NCI-H1436 (cell line): ENCODE measurements around the gene SLC9A7.

Source experiments
- DNase-seq: peaks from one replicate; lab custom pipeline; 2025; lab: John Stamatoyannopoulos, UW

SLC9A7 gene

DNA sequence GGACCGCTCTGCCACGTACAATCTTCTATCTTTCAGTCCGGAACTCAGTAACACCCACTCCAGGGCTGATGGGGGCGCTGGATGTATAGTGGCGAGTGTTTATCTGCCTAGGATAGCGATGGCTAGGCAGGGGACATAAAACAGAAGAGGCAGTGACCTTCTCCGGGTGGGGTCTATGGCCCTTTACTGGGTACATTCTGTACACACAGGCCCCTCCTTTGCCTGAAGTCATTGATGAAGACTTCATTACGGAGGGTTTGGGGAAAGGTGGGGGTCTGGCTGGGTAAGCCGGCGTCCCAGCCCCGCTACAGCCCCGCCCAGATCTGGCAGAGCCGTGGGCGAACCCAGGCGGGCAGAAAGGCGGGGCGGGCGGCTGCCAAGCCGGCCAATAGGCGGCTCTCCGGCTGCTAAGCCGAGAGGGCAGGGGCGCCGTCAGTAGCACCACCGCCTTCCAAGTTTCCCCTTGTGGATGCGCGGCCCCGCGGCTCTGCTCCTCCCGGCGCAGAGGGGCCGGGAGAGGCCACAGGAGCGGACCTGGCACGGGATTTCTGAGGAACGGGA is 185.5 kb downstream of the SLC9A7 start, which contains the start of gene CHST7:
TSS of gene CHST7 (plus strand) at position 435 of the 561 bp plus-strand sequence. CDS start 167 bp downstream, outside the sequence.
- DNase-seq = peak; percentile 55

DNA sequence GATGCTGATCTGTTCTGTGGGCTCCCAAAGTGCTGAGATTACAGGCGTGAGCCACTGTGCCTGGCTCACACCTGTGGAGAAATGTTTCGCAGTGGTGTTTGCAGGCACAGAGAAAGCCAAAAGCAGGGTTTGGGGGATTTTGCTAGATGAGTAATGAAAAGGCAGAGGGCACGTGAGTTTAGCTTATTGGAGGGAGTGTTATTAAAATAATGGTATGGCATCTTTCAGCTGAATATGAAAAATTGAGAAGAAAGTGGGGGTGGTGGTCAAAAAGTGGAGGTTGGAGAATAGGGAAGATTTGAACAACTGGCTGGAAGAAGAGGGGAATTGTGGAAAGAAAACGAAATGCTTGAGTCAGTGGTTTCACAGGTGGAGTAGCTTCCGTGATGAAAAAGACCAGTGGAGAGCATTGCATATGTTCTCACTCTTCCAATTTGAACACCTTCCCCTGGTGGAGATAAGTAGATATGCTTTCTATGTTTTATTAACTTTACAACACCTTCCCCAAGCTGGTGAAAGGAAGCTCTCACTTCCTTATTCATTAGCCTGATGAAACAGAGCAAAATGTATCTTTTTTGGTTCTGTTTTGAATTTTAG is 186.5 kb downstream of the SLC9A7 start:
- no peak for DNase-seq

DNA sequence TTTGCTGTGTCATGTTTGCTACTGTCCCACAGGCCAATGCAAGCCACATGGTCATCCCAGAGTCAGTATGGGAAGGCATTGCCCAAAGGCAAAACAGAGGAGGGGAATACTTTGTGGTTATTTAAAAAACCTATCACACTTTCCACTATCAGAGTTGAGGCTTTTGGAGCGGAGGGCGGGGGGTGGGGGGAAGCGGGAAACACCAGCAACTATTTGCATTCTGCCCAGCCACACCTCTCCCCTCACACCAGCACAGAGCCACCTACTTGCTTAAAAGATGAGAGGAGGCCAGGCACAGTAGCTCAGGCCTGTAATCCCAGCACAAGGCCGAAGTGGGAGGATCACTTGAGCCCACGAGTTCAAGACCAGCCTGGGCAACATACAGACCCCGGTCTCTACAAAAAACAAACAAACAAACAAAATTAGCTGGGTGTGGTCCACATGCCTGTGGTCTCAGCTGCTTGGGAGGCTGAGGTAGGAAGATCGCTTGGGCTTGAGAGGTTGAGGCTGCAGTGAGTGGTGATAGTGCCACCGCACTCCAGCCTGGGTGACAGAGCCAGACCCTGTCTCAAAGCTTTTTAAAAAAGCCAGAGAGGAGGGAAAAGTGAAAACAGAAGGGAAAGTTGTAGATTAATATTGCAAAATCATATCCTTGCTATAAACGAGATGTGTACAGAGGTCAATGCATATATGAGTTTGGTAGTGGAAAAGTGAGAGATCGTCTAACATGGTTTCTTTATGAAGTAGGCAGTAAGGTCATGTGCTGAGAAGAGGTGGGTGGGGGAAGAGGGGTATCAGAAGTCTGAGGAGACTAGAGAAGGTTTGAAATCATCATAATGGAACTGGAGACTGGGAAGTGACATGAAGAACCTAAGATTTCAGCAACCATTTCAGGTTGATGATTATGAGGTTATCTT is 187.2 kb downstream of the SLC9A7 start:
- DNase-seq = no peak

DNA sequence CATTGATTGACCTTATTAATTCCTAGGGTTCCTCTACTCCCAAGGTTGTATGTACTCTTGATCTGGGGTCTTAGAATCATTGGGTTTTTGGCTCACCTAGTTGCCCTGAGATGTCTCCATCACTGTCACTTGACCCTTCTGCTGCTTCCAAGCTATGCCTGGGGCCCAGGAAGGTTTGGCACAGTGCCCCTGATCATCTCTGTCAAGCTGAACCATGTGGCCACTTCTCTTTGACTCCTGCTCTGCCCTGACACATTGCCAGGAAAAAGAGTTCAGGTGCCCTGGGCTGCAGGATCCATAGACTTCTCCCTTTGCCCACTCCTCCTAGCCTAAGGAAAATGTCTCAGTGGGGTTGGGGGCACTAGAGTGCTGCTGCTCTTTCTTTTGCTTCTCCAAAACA is 189.3 kb downstream of the SLC9A7 start:
- no peak for DNase-seq

DNA sequence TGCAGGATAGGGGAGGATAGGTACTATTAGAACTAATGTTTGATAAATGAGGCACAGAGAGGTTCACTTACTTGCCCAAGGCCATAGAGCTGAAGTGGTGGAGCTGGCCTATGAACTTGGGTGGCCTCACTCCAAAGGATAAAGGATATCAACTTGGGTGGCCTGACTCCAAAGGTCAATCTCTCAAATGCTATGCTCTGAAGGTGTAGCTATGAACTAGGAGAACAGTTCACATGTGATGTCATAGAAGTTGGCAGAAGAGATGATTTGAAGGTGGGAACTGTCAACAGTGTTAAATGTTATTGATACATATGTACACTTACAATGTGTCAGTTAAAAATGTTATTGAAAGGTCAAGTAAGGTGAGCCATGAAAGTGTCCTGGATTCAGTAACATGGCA is 191.5 kb downstream of the SLC9A7 start:
- DNase-seq = no peak

DNA sequence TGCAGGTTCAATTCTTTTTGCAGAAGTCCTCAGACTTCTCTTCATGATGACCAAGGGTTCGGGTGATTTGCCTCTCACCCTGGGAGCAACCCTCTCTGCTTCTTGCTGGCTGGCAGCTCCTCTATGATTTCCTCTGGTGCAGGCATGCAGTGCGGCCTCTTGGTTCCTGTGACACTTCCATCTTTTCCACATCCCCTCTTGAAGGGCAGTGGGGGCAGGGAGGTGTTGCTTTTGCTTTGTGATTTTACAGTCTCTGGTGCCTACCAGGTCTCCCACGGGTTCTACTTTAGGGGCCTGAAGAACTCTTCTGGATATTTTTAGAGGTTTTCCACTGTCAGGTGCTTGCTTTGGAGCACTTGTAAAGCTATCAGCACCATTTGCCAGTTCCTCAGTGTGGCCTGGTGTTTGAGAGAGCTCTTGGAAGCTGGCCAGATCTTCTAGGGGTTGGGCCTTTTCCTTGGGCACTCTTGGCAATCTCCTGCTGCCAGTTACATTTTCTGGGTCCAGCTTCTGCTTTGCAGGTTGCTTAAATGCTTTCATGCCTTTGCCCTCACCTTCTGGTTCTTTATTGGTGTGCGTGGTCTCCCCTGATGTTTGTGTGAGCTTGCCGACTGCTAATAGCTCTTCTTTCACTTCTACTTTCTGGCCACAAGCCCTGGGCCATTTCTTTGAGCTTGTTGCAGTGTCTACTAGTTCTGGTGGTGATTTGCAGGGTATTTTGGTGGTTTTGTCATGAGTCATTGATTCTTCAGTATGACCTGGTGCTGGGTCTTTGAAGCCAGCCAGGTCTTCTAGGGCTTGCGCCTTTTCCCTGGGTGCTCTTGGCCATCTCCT is 196.9 kb downstream of the SLC9A7 start:
- no peak for DNase-seq

DNA sequence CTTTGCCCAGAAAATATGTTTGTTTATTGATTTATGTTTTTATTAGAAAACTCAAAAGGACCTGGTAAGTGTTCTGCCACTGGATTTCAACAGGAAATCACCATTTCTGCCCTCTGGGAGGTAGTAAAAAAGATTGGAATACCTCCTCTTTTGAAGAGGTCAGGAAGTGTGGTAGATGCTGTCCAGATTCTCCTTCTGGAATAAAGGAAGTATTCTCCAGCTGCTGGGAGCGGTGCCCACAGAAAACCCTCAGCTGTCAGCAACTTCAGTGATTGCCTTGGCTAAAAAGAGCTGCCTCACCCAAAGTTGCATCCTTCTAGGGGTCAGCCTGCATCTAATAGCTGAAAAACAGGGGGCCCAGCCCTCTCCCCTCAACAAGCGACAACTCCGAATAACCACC is 199.9 kb downstream of the SLC9A7 start:
- no peak for DNase-seq

DNA sequence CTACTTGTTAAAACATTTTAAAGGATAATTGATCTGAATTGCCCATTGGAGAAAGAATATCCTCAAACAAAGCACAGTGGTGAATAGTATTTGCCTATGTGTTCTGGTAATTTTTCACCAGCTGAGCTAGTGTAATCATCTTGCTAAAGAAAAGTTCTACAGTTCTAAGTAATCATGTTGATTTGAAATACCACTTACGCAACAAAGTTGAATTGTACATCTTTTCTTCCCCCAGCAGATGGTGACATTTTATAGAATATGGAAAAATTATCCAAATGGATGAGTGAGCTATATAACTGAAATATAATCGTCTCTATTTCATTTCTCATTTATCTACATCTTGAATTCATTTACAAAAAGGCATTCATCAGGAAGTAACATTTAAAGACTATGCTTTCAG is 204.0 kb downstream of the SLC9A7 start:
- DNase-seq = peak; percentile 18

DNA sequence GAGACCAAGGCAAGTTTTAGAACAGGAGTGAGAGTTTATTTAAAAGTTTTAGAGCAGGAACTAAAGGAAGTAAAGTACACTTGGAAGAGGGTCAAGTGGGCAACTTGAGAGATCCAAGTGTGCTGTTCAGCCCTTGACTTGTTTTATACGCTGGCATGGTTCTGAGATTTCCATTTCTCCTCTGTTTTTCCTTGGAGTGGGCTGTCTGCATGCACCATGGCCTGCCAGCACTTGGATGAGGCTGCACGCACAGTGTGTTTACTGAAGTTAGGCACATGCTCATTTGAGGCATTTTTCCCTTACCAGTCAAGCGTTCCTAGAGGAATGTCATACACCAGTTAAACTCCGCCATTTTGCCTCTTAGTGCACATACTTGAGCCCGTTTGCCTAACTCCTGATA is 205.0 kb downstream of the SLC9A7 start:
- DNase-seq = no peak

DNA sequence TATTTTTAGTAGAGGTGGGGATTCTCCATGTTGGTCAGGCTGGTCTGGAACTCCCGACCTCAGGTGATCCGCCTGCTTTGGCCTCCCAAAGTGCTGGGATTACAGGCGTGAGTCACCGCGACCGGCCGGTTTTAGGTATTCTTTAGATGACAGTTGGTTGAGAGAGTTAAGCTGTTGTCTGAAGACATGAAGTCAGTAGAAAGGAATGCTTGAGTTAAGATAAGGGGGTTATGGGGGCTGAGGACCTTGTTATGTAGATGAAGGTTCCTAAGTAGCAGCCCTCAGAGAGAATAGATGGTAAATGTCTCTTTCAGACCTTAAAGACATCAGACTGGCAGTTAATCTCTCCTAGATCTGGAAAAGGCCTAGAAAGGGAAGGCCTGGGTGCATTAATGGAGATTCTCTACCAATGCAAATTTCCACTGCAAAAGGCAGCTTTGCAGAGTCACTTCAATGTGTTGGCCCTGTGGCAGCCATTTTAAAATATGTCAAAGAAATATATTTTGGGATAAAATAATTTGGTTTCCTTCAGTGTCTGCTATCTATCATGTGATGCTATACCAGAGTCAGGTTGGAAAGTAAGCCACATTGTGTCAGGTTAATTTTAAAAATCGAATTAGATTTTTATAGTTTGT is 207.3 kb downstream of the SLC9A7 start:
- DNase-seq = no peak

DNA sequence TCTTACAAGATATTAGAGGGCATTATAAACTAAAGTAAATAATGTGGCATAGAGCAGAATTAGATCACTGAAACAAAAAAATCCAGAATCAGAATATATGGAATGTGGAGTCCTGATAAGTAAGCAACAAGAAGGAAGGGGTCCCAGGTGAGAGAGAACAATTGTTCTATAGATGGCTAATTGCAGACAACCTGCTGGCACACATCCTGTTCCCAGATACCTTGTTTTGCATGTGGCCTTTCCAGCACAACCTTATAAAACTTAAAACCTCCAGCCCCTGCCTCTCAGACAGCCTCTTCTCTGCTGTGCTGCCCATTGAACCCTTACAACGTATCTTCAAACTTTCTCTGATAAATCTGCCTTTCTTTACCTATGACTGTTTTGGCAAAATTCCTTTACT is 209.0 kb downstream of the SLC9A7 start:
- no peak for DNase-seq
